ENCODE measurements around the gene ARHGAP33. TPM values are rescaled to one million over a fixed set of nuclear protein-coding genes. Genes with fewer than 3 reads are reported as not detected.

ARHGAP33 gene
- total and polyA plus RNA-seq, 4 donors, result 3.1 to 16.6 (median 12.2) TPM

GRCh38 chr19:35732540-35733179, 42.7 kb upstream of the ARHGAP33 start:
- DNase-seq (no peak), ATAC-seq (ENCODE audit: insufficient read depth, low FRiP score) (no peak)
- Histone ChIP-seq H3K4me1 (ENCODE audit: control insufficient read depth in 5 of 5, insufficient read depth in 5 of 5, low read length in 5 of 5) (no peaks in the 10 kb centered on the region), H3K4me3 (no peak overlapping the region), H3K27me3 (ENCODE audit: control insufficient read depth in 3 of 3, insufficient read depth in 3 of 3, low read length in 2 of 3) (no peaks in the 10 kb centered on the region), H3K27ac (ENCODE audit: low read depth in 1 of 2, low read length in 1 of 2) (no peak overlapping the region), H3K9ac (ENCODE audit: insufficient read depth in 1 of 2, low read length in 2 of 2) (no peak overlapping the region), H3K36me3 (ENCODE audit: control insufficient read depth in 4 of 4, insufficient read depth in 4 of 4, low read length in 4 of 4) (peaks cover 5 to 82% (median 34%) of the 10 kb centered on the region in 4 donors), H3K9me3 (ENCODE audit: control insufficient read depth in 4 of 4, insufficient read depth in 3 of 4, low read length in 3 of 4) (no peaks in the 10 kb centered on the region)
- WGBS, 2 donors, result 92 to 93% methylated on average over 25 of the region's 25 CpGs
- TF ChIP-seq, protein P1, sequence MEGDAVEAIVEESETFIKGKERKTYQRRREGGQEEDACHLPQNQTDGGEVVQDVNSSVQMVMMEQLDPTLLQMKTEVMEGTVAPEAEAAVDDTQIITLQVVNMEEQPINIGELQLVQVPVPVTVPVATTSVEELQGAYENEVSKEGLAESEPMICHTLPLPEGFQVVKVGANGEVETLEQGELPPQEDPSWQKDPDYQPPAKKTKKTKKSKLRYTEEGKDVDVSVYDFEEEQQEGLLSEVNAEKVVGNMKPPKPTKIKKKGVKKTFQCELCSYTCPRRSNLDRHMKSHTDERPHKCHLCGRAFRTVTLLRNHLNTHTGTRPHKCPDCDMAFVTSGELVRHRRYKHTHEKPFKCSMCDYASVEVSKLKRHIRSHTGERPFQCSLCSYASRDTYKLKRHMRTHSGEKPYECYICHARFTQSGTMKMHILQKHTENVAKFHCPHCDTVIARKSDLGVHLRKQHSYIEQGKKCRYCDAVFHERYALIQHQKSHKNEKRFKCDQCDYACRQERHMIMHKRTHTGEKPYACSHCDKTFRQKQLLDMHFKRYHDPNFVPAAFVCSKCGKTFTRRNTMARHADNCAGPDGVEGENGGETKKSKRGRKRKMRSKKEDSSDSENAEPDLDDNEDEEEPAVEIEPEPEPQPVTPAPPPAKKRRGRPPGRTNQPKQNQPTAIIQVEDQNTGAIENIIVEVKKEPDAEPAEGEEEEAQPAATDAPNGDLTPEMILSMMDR (IDR thresholded peaks at IDR 0.05; ENCODE audit: control extremely low read depth, extremely low read depth), result no peak

GRCh38 chr19:35733180-35734125, 41.9 kb upstream of the ARHGAP33 start:
- Histone ChIP-seq H3K27ac (ENCODE audit: low read depth in 1 of 2, low read length in 1 of 2) (no peak overlapping the region), H3K4me3 (no peak overlapping the region), H3K36me3 (ENCODE audit: control insufficient read depth in 4 of 4, insufficient read depth in 4 of 4, low read length in 4 of 4) (peaks cover 7 to 82% (median 37%) of the 10 kb centered on the region in 4 donors), H3K9me3 (ENCODE audit: control insufficient read depth in 4 of 4, insufficient read depth in 3 of 4, low read length in 3 of 4) (no peaks in the 10 kb centered on the region), H3K4me1 (ENCODE audit: control insufficient read depth in 5 of 5, insufficient read depth in 5 of 5, low read length in 5 of 5) (no peaks in the 10 kb centered on the region), H3K27me3 (ENCODE audit: control insufficient read depth in 3 of 3, insufficient read depth in 3 of 3, low read length in 2 of 3) (no peaks in the 10 kb centered on the region), H3K9ac (ENCODE audit: insufficient read depth in 1 of 2, low read length in 2 of 2) (no peak overlapping the region)
- TF ChIP-seq, protein P1 (IDR thresholded peaks at IDR 0.05; ENCODE audit: control extremely low read depth, extremely low read depth), result no peak
- no peak for DNase-seq
- no peak for ATAC-seq (ENCODE audit: insufficient read depth, low FRiP score)
- WGBS, 2 donors, result 94 to 97% methylated on average over 35 of the region's 35 CpGs

GRCh38 chr19:35734273-35734672, 41.1 kb upstream of the ARHGAP33 start:
- H3K9me3 ChIP-seq (ENCODE audit: control insufficient read depth in 4 of 4, insufficient read depth in 3 of 4, low read length in 3 of 4), result no peaks in the 10 kb centered on the region
- no peaks in the 10 kb centered on the region for H3K27me3 ChIP-seq (ENCODE audit: control insufficient read depth in 3 of 3, insufficient read depth in 3 of 3, low read length in 2 of 3)
- DNase-seq, result no peak
- H3K27ac ChIP-seq (ENCODE audit: low read depth in 1 of 2, low read length in 1 of 2), result no peak overlapping the region
- 95 to 98% methylated on average over 8 of the region's 8 CpGs for WGBS, 2 donors
- no peak overlapping the region for H3K4me3 ChIP-seq
- H3K9ac ChIP-seq (ENCODE audit: insufficient read depth in 1 of 2, low read length in 2 of 2), result no peak overlapping the region
- TF ChIP-seq, protein P1 (IDR thresholded peaks at IDR 0.05; ENCODE audit: control extremely low read depth, extremely low read depth), result no peak
- peaks cover 8 to 78% (median 32%) of the 10 kb centered on the region in 4 donors for H3K36me3 ChIP-seq (ENCODE audit: control insufficient read depth in 4 of 4, insufficient read depth in 4 of 4, low read length in 4 of 4)
- no peak for ATAC-seq (ENCODE audit: insufficient read depth, low FRiP score)
- no peaks in the 10 kb centered on the region for H3K4me1 ChIP-seq (ENCODE audit: control insufficient read depth in 5 of 5, insufficient read depth in 5 of 5, low read length in 5 of 5)

Measured in lung (tissue), 12 donors.